ENCODE measurements around the gene AURKAIP1. TPM values are rescaled to one million over a fixed set of nuclear protein-coding genes. Genes with fewer than 3 reads are reported as not detected.

The AURKAIP1 gene
- total and polyA plus RNA-seq, 7 experiments from 2014 or later, result 53.8 to 160 (median 65.2) TPM

- peaks cover 0 to 34% (median 11%) of the 10 kb centered on the region in 5 donors for H3K27me3 Mint-ChIP-seq
- H3K9me3 Mint-ChIP-seq, result peaks cover 0 to 3% (median 0%) of the 10 kb centered on the region in 11 donors
- DNase-seq (peak in 1 of 9 donors; percentile 32), ATAC-seq (no peak)
- H3K4me3 Mint-ChIP-seq, result peak overlapping the region in 7 of 10 donors; percentile 32 to 84 (median 56)
- Histone ChIP-seq H3K27me3 (ENCODE audit: control insufficient read depth in 2 of 2, insufficient read depth in 2 of 2, low read length in 2 of 2) (peaks cover 0 to 9% of the 10 kb centered on the region in 2 donors), H3K9me3 (ENCODE audit: control insufficient read depth in 2 of 3, low read length in 3 of 3) (no peaks in the 10 kb centered on the region), H3K4me3 (ENCODE audit: low read length) (no peak overlapping the region), H3K4me1 (ENCODE audit: control insufficient read depth in 2 of 2, insufficient read depth in 2 of 2, low read length in 2 of 2) (peaks cover 0 to 18% of the 10 kb centered on the region in 2 donors), H3K36me3 (ENCODE audit: control insufficient read depth in 2 of 3, insufficient read depth in 3 of 3, low read length in 3 of 3) (no peaks in the 10 kb centered on the region), H3K27ac (ENCODE audit: low read depth, low read length) (no peak overlapping the region)
- H3K27ac Mint-ChIP-seq, result peak overlapping the region in 1 of 9 donors; percentile 30
- POLR2A ChIA-PET, result interaction anchor here (0.6 to 1.2 kb wide), 7 partner anchors 16 to 252 kb away, joined by 3 to 5 read pairs (median 3); no protein-coding TSS in a partner anchor
- CTCF ChIA-PET, result no interaction called here
- peaks cover 0 to 2% (median 0%) of the 10 kb centered on the region in 5 donors for H3K36me3 Mint-ChIP-seq
- H3K4me1 Mint-ChIP-seq, result peaks cover 5 to 28% (median 19%) of the 10 kb centered on the region in 7 donors
- intact Hi-C loops (cut with micrococcal nuclease), result no loop called here
Measured at GRCh38 chr1:1354271-1355247, 20.4 kb downstream of the AURKAIP1 start.

DNA sequence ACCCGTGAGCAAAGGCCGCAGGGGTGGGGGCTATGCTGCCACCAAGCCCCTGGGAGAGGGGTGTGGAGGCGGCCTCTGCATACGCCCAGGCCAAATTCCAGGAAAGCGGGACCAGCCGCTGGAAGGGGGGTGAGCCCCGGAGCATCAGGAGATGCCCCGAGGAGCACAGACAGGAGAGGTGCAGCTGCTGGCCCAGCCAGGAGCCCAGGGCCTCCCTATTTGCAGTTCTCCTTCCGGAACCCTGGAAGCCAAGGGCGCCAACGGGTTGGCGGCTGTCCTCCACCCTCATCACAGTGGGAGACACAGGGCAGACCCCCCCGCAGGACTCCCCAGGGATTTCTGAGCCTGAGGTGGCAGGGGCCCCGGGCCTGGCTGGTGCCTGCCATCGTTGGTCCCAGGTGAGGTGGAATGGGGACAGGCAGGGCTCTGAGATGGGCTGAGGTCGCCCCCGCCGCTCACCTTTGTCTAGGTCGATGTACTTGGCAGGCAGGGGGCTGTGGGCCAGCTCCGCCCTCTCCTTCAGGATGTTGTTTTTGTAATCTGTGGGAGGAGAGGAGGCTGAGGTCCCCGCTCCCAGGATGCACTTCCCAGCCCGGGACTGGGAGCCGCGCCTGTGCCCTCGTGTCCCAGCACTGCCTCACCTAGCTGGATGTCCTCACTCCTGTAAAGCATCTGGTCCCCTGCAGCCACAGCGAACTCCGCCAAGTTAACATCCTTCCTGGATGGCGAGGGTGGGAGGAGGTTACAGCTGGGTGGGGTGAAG lies 21.4 kb downstream of the AURKAIP1 start:
- H3K27me3 Mint-ChIP-seq, result peaks cover 0 to 31% (median 9%) of the 10 kb centered on the region in 5 donors
- H3K36me3 Mint-ChIP-seq, result peaks cover 0 to 2% (median 0%) of the 10 kb centered on the region in 5 donors
- no peak overlapping the region for H3K4me3 ChIP-seq (ENCODE audit: low read length)
- no peak for ATAC-seq
- peak overlapping the region in 1 of 9 donors; percentile 25 for H3K27ac Mint-ChIP-seq
- DNase-seq, result no peak
- peaks cover 0 to 3% (median 0%) of the 10 kb centered on the region in 11 donors for H3K9me3 Mint-ChIP-seq
- H3K4me3 Mint-ChIP-seq, result peak overlapping the region in 7 of 10 donors; percentile 6 to 84 (median 41)
- CTCF ChIA-PET, result no interaction called here
- H3K27me3 ChIP-seq (ENCODE audit: control insufficient read depth in 2 of 2, insufficient read depth in 2 of 2, low read length in 2 of 2), result peaks cover 0 to 9% of the 10 kb centered on the region in 2 donors
- H3K9me3 ChIP-seq (ENCODE audit: control insufficient read depth in 2 of 3, low read length in 3 of 3), result no peaks in the 10 kb centered on the region
- intact Hi-C loops (cut with micrococcal nuclease), result no loop called here
- peaks cover 0 to 12% of the 10 kb centered on the region in 2 donors for H3K4me1 ChIP-seq (ENCODE audit: control insufficient read depth in 2 of 2, insufficient read depth in 2 of 2, low read length in 2 of 2)
- POLR2A ChIA-PET, result interaction anchor here (0.7 to 2.8 kb wide), 7 partner anchors 16 to 251 kb away, joined by 3 to 9 read pairs (median 3); partner anchors contain the start of gene AURKAIP1
- no peak overlapping the region for H3K27ac ChIP-seq (ENCODE audit: low read depth, low read length)
- H3K4me1 Mint-ChIP-seq, result peaks cover 0 to 20% (median 11%) of the 10 kb centered on the region in 7 donors
- no peaks in the 10 kb centered on the region for H3K36me3 ChIP-seq (ENCODE audit: control insufficient read depth in 2 of 3, insufficient read depth in 3 of 3, low read length in 3 of 3)

DNA sequence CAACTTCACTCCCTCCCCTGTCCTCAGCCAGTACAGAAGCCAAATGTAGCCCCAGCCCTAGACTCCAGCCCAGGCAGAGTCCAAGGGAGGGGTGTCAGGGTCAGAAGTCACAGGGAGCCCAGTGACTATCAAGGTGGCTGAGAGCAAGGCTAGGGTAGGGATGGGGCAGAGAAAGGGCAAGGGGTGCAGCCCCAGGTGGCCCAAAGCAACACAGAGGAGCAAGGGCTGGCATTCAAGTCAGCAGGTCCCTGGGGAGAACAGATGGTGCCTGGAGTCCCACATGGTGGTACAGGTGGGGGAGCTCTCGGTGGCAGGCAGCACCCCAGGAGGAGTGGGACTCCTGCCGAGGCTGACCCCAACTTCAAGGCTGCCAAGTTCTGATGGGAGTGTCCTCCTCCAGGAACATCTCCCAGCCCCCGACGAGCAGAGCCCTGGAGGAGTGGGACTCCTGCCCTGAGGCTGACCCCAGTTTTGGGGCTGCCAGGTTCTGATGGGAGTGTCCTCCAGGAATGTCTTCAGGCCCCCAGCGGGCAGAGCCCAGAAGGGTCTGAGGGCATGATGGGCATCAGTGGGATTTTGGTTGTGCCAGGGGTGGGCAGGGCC lies 22.1 kb downstream of the AURKAIP1 start:
- Mint-ChIP-seq H3K4me1 (peaks cover 0 to 20% (median 15%) of the 10 kb centered on the region in 7 donors), H3K27me3 (peaks cover 0 to 31% (median 9%) of the 10 kb centered on the region in 5 donors), H3K27ac (peak overlapping the region in 5 of 9 donors; percentile 8 to 86 (median 51)), H3K9me3 (peaks cover 0 to 3% (median 0%) of the 10 kb centered on the region in 11 donors), H3K36me3 (peaks cover 0 to 2% (median 0%) of the 10 kb centered on the region in 5 donors), H3K4me3 (peak overlapping the region; percentile 25 to 85 (median 58))
- H3K27ac ChIP-seq (ENCODE audit: low read depth, low read length), result no peak overlapping the region
- intact Hi-C loops (cut with micrococcal nuclease), result no loop called here
- CTCF ChIA-PET, result no interaction called here
- H3K36me3 ChIP-seq (ENCODE audit: control insufficient read depth in 2 of 3, insufficient read depth in 3 of 3, low read length in 3 of 3), result no peaks in the 10 kb centered on the region
- DNase-seq (no peak), ATAC-seq (no peak)
- peaks cover 0 to 16% of the 10 kb centered on the region in 2 donors for H3K4me1 ChIP-seq (ENCODE audit: control insufficient read depth in 2 of 2, insufficient read depth in 2 of 2, low read length in 2 of 2)
- no peaks in the 10 kb centered on the region for H3K9me3 ChIP-seq (ENCODE audit: control insufficient read depth in 2 of 3, low read length in 3 of 3)
- POLR2A ChIA-PET, result interaction anchor here (0.8 to 2.8 kb wide), 4 partner anchors 12 to 21 kb away, joined by 3 to 13 read pairs (median 6); partner anchors contain the start of gene AURKAIP1
- peaks cover 0 to 8% of the 10 kb centered on the region in 2 donors for H3K27me3 ChIP-seq (ENCODE audit: control insufficient read depth in 2 of 2, insufficient read depth in 2 of 2, low read length in 2 of 2)
- no peak overlapping the region for H3K4me3 ChIP-seq (ENCODE audit: low read length)

- Mint-ChIP-seq H3K27ac (peak overlapping the region in 6 of 9 donors; percentile 48 to 86 (median 66)), H3K4me1 (peaks cover 10 to 31% (median 24%) of the 10 kb centered on the region in 7 donors), H3K9me3 (peaks cover 0 to 3% (median 0%) of the 10 kb centered on the region in 11 donors), H3K4me3 (peak overlapping the region; percentile 31 to 85 (median 70)), H3K27me3 (peaks cover 0 to 26% (median 9%) of the 10 kb centered on the region in 5 donors), H3K36me3 (peaks cover 0 to 2% (median 0%) of the 10 kb centered on the region in 5 donors)
- ATAC-seq (no peak), DNase-seq (no peak)
- CTCF ChIA-PET, result interaction anchor here (0.7 to 1.2 kb wide), 3 partner anchors 18 to 89 kb away, joined by 3 to 4 read pairs (median 3); no protein-coding TSS in a partner anchor
- Histone ChIP-seq H3K36me3 (ENCODE audit: control insufficient read depth in 2 of 3, insufficient read depth in 3 of 3, low read length in 3 of 3) (no peaks in the 10 kb centered on the region), H3K4me1 (ENCODE audit: control insufficient read depth in 2 of 2, insufficient read depth in 2 of 2, low read length in 2 of 2) (peaks cover 0 to 19% of the 10 kb centered on the region in 2 donors), H3K9me3 (ENCODE audit: control insufficient read depth in 2 of 3, low read length in 3 of 3) (no peaks in the 10 kb centered on the region), H3K4me3 (ENCODE audit: low read length) (no peak overlapping the region), H3K27me3 (ENCODE audit: control insufficient read depth in 2 of 2, insufficient read depth in 2 of 2, low read length in 2 of 2) (peaks cover 0 to 6% of the 10 kb centered on the region in 2 donors), H3K27ac (ENCODE audit: low read depth, low read length) (no peak overlapping the region)
- intact Hi-C loops (cut with micrococcal nuclease), result no loop called here
- POLR2A ChIA-PET, result interaction anchor here (0.8 to 2.8 kb wide), 4 partner anchors 14 to 23 kb away, joined by 3 to 13 read pairs (median 6); partner anchors contain the start of gene AURKAIP1
Measured at GRCh38 chr1:1351511-1352427, 23.2 kb downstream of the AURKAIP1 start.

- peak within 1 kb of the TSS; percentile 40 to 85 (median 76) for H3K4me3 Mint-ChIP-seq
- peaks cover 13 to 34% (median 29%) of the 10 kb centered on the region in 7 donors for H3K4me1 Mint-ChIP-seq
- peak within 1 kb of the TSS in 5 of 9 donors; percentile 34 to 76 (median 56) for H3K27ac Mint-ChIP-seq
Measured at GRCh38 chr1:1349256-1350012, 25.6 kb downstream of the AURKAIP1 start, which contains the start of gene DVL1. Gene DVL1, minus strand, starts transcription at chr1:1349418. Its CDS starts 353 bp downstream, at chr1:1349065.

More at GRCh38 chr1:1349256-1350012, 25.6 kb downstream of the AURKAIP1 start, which contains the start of gene DVL1:
- H3K4me1 ChIP-seq (ENCODE audit: control insufficient read depth in 2 of 2, insufficient read depth in 2 of 2, low read length in 2 of 2), result peaks cover 0 to 19% of the 10 kb centered on the region in 2 donors
- intact Hi-C loops (cut with micrococcal nuclease), result loop anchor here (1.0 kb wide), 6 partner anchors 22 to 92 kb away; partner anchors contain the start of genes CPTP (in 1 of the 2), INTS11 (in 1 of the 2) and PUSL1 (in 1 of the 2)
- peak within 1 kb of the TSS; percentile 92 for H3K27ac ChIP-seq (ENCODE audit: low read depth, low read length)
- ATAC-seq (peak; percentile 94), DNase-seq (peak; percentile 51 to 86 (median 78))
- no peaks in the 10 kb centered on the region for H3K9me3 ChIP-seq (ENCODE audit: control insufficient read depth in 2 of 3, low read length in 3 of 3)
- H3K9me3 Mint-ChIP-seq, result peaks cover 0 to 3% (median 0%) of the 10 kb centered on the region in 11 donors
- peaks cover 0 to 6% of the 10 kb centered on the region in 2 donors for H3K27me3 ChIP-seq (ENCODE audit: control insufficient read depth in 2 of 2, insufficient read depth in 2 of 2, low read length in 2 of 2)
- peaks cover 0 to 2% (median 0%) of the 10 kb centered on the region in 5 donors for H3K36me3 Mint-ChIP-seq
- POLR2A ChIA-PET, result interaction anchor here (2.2 kb wide), 1 partner anchor 26 kb away, joined by 15 read pairs; the partner anchor contains the start of gene AURKAIP1
- CTCF ChIA-PET, result no interaction called here
- H3K4me3 ChIP-seq (ENCODE audit: low read length), result peak within 1 kb of the TSS; percentile 56
- peaks cover 0 to 24% (median 9%) of the 10 kb centered on the region in 5 donors for H3K27me3 Mint-ChIP-seq
- H3K36me3 ChIP-seq (ENCODE audit: control insufficient read depth in 2 of 3, insufficient read depth in 3 of 3, low read length in 3 of 3), result no peaks in the 10 kb centered on the region
